Limb (tissue), 2 donors: ENCODE data around the gene CDC25A.
A peak's percentile ranks its signal among the peaks of the same experiment; 100 is the strongest.
"Not testable (repeated sequence)": the region's sequence is repeated elsewhere in the genome, so short reads cannot be mapped to it uniquely, and the experiment has no call there.

Experiments used
- DNase-seq, 2 donors: peaks; one replicate each; pipeline ENCODE4 v3.0.0-alpha.2; 2016; ENCODE audit errors: extremely low spot score in 2 of 2

Gene CDC25A

GRCh38 chr3:48188266-48189201 is at the start of gene CDC25A:
CDC25A (minus strand) TSS chr3:48188417; CDS start chr3:48187947, 470 bp downstream.
- peak; percentile 97 to 100 for DNase-seq

GRCh38 chr3:48236531-48236930 is 48.3 kb upstream of the CDC25A start:
- no peak for DNase-seq

DNA sequence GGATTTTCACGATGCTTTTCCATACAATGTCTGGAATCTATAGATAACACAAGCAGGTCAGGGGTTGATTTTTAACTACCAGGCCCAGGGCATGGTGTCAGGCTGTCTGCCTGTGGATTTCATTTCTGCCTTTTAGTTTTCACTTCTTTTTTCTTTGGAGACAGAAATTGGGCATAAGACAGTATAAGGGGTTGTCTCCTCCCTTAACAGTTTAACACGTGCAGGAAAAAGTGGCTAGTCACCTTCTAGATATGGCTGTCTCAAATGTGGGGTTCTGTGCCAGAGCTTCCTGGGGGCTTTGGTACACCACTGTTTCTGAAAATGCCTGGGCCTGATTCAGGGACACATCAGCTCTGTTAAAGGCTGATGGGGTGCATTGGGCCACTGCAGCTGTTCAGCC is 45.3 kb upstream of the CDC25A start:
- DNase-seq, result no peak

- DNase-seq, result peak in 1 of 2 donors; percentile 70
These were observed 44.5 kb upstream of the CDC25A start for GRCh38 chr3:48232734-48233133.

DNA sequence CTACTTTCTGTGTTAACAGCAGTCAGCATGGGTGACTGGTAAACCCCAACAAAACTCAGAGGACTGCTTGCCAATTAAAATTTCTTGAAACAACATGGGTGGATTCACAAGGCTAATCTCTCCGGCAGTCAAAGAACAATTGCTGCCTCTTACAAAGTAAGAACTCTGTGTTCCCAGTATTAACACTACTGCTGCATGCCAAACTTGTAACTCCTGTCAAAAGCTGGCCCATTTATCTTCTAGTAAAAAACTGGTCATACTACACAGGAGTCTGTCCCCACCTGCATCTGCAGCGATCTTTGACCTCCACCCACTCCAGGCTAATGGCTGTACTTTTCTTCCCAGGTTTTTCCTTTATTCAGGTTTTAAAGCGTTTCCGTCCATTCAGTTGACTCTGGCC is 44.0 kb upstream of the CDC25A start:
- DNase-seq, result no peak

- DNase-seq, result no peak
These were observed 38.7 kb upstream of the CDC25A start for GRCh38 chr3:48226939-48227338.

GRCh38 chr3:48225587-48225986 is 37.4 kb upstream of the CDC25A start:
- no peak for DNase-seq

- peak in 1 of 2 donors; percentile 46 for DNase-seq
These were observed 34.6 kb upstream of the CDC25A start, which contains the start of gene CAMP for GRCh38 chr3:48222616-48223513. CAMP (plus strand) TSS chr3:48223495; CDS start chr3:48223512, 17 bp downstream.

DNA sequence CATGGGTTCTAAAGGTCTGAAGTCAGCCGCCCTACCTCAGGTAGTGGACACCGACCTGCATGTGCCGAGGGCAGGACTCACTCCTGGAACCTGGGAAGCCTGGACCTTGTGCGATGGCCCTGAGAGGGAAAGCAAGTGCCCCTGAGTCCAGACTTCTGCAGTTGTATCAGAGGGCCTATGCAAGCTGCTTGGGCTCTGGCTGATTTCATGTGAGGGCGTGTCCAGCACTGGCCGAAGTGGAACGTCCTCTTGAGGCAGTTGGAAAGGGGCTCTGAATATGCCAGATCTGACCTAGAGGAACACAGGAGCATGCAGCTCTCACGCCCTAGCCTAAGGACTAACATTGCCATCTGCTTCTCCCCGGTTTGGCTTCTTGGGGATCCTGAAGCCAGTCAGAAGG is 32.5 kb upstream of the CDC25A start:
- DNase-seq, result no peak

- DNase-seq, result no peak
These were observed 31.3 kb upstream of the CDC25A start for GRCh38 chr3:48219543-48219942.

DNA sequence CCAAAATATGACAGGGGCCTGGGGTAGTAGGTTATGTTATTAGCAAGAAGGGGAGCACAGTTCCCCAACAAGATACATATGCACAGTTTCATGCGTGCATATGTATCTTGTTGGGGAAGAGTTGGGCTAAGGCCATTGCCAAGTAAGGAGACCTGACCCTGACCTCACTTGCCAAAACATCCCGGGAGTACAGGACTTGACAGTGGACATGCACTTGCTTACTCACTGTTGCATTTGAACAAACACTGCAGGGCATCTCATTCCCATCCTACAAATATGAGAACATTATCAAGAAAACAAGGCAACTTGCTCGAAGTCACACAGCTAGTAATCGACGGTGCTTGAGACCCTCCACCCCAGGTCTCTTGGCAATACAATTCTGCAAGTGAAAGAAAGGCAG is 30.3 kb upstream of the CDC25A start:
- DNase-seq, result no peak

GRCh38 chr3:48217449-48217848 is 29.2 kb upstream of the CDC25A start:
- DNase-seq, result no peak

- DNase-seq, result no peak
These were observed 27.7 kb upstream of the CDC25A start for GRCh38 chr3:48215876-48216275.

DNA sequence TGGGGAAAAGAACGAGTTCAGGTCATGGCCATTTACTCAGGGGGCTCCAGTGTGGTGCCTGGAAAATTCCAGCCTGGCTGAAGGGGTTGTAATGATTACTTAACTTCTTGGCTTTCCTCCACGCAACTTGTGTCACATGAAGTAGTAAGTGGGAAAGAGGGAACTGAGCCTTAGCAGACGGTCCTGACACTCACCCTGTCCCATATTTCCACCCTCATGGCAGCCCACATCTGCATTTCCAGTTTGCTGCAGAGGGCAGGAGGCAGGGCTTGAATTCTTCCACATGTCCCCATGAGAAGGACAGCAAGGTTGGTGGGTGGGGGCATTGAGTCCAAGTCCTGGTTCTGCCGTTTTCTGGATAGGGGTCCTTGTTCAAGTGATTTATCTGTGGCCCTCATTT is 27.2 kb upstream of the CDC25A start:
- peak in 1 of 2 donors; percentile 36 for DNase-seq

DNA sequence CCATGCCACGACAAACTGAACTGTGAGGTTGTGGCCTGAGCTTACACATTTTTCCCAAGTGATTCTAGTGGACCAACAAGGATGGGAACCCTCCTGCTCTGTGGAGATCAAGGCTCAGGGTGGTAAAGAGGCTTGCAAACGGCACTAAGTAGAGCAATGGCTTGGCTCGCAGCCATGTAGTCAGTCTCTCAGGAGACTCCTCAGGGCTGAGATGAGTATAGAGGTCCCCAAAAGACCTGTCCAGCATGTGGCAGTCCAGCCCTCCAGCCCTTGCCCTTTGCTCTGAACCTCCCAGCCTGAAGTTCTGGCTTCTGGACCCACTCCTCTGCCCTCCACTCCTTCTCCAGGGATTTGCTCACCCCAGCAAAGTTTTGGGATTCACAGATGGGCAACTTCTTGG is 26.8 kb upstream of the CDC25A start:
- no peak for DNase-seq

DNA sequence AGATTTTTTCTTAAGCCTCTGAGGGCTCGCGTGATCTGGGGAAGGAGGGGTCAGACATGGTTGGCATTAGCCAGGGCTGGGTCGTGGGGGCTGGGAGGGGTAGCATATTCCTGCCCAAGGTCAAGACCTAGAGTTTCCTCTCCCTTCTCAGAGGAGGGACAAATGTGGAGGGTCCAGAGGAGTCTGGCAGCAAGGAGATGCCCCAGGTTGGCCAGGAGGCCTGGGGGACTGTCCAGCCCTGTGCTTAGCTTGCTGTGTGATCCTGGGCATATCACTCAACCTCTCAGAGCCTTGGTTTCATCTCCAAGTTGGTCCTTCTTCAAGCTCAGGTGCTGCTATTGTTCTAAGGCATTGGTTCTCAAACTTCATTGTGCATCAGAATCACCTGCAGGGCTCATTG is 26.0 kb upstream of the CDC25A start:
- DNase-seq, result no peak

DNA sequence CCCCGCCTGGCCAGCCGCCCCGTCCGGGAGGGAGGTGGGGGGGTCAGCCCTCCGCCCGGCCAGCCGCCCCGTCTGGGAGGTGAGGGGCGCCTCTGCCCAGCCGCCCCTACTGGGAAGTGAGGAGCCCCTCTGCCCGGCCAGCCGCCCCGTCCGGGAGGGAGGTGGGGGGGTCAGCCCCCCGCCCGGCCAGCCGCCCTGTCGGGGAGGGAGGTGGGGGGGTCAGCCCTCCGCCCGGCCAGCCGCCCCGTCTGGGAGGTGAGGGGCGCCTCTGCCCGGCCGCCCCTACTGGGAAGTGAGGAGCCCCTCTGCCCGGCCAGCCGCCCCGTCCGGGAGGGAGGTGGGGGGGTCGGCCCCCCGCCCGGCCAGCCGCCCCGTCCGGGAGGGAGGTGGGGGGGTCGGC is 23.6 kb upstream of the CDC25A start:
- not testable (repeated sequence) for DNase-seq

DNA sequence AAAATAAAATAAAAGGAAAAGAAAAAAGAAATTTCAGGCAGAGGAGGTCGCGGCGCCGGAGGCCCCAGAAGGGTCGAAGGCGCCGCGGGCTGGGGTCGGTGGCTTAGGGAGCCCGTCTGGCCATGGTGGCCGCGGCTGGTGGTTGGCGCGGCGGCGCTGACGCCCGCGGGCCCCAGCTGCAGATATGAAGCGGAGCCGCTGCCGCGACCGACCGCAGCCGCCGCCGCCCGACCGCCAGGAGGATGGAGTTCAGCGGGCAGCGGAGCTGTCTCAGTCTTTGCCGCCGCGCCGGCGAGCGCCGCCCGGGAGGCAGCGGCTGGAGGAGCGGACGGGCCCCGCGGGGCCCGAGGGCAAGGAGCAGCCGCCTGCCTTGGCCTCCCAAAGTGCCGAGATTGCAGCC is 22.3 kb upstream of the CDC25A start:
- not testable (repeated sequence) for DNase-seq

GRCh38 chr3:48209445-48209844 is 21.2 kb upstream of the CDC25A start:
- DNase-seq, result no peak

- no peak for DNase-seq
These were observed 19.9 kb upstream of the CDC25A start for GRCh38 chr3:48208076-48208475.

GRCh38 chr3:48202632-48203031 is 14.4 kb upstream of the CDC25A start:
- no peak for DNase-seq

- DNase-seq, result no peak
These were observed 10.9 kb upstream of the CDC25A start for GRCh38 chr3:48199117-48199516.
